ENCODE data around the gene TERT.

DNA sequence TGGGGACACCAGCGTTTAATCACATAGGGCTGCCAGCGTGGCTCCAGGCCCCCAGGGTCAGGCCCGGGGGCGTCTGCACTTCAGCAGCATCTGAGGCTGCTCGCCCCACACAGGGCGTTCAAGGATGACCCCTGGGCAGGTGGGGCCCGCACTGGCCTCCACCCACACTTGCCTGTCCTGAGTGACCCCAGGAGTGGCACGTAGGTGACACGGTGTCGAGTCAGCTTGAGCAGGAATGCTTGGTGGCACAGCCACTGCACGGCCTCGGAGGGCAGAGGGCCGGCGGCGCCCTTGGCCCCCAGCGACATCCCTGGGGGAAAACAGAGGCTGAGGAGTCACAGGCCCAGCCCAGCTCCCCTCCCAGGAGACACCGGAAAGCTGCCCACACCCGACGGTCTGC lies 40.7 kb downstream of the TERT start:
- TF ChIP-seq ZNF70 (CRISPR knock-in tag; IDR thresholded peaks at IDR 0.05) (no peak), ZFP3 (CRISPR knock-in tag; IDR thresholded peaks at IDR 0.05) (no peak), BACH2 (CRISPR knock-in tag; IDR thresholded peaks at IDR 0.05; ENCODE audit: borderline replicate concordance) (no peak), ESRRG (CRISPR knock-in tag; IDR thresholded peaks at IDR 0.05) (no peak), ZNF8 (CRISPR knock-in tag; IDR thresholded peaks at IDR 0.05) (no peak), ZFP30 (CRISPR knock-in tag; IDR thresholded peaks at IDR 0.05) (no peak), RARB (CRISPR knock-in tag; IDR thresholded peaks at IDR 0.05) (no peak), TCF4 (CRISPR knock-in tag; IDR thresholded peaks at IDR 0.05; ENCODE audit: borderline replicate concordance) (no peak), ISL1 (CRISPR knock-in tag; IDR thresholded peaks at IDR 0.05) (no peak)
- TF ChIP-seq, protein P1, sequence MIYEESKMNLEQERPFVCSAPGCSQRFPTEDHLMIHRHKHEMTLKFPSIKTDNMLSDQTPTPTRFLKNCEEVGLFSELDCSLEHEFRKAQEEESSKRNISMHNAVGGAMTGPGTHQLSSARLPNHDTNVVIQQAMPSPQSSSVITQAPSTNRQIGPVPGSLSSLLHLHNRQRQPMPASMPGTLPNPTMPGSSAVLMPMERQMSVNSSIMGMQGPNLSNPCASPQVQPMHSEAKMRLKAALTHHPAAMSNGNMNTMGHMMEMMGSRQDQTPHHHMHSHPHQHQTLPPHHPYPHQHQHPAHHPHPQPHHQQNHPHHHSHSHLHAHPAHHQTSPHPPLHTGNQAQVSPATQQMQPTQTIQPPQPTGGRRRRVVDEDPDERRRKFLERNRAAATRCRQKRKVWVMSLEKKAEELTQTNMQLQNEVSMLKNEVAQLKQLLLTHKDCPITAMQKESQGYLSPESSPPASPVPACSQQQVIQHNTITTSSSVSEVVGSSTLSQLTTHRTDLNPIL (CRISPR knock-in tag; IDR thresholded peaks at IDR 0.05; ENCODE audit: low read depth): no peak
- TF ChIP-seq, protein P2, sequence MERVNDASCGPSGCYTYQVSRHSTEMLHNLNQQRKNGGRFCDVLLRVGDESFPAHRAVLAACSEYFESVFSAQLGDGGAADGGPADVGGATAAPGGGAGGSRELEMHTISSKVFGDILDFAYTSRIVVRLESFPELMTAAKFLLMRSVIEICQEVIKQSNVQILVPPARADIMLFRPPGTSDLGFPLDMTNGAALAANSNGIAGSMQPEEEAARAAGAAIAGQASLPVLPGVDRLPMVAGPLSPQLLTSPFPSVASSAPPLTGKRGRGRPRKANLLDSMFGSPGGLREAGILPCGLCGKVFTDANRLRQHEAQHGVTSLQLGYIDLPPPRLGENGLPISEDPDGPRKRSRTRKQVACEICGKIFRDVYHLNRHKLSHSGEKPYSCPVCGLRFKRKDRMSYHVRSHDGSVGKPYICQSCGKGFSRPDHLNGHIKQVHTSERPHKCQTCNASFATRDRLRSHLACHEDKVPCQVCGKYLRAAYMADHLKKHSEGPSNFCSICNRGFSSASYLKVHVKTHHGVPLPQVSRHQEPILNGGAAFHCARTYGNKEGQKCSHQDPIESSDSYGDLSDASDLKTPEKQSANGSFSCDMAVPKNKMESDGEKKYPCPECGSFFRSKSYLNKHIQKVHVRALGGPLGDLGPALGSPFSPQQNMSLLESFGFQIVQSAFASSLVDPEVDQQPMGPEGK (CRISPR knock-in tag; IDR thresholded peaks at IDR 0.05; ENCODE audit: borderline replicate concordance): no peak

Data from SK-N-SH treated with all-trans-retinoic acid at 6 μM for 48 hours (cell line).